Measurements from ENCODE around the gene ABLIM3. TPM values are rescaled to one million over a fixed set of nuclear protein-coding genes. Genes with fewer than 3 reads are reported as not detected.

Gene ABLIM3
- total and polyA plus RNA-seq, 2 experiments from 2014 or later: 7.3 to 7.8 TPM

DNA sequence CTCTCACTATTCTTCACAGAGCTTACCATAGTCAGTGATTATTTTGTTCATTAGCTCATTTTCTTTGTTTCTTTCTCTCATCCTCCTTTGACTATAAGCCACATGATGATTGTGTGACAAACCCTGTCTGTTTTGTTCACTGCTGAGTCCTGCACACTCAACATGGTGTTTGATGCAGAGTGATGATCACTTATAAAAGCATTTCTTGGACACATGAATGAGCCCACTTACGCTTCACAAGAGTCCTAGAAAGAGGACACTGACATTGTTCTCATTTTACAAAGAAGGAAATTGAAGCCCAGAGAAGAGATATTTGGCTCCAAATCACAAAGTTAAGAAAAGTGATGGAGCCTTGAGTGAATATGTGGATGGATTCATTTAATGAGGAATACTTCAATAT lies 13.4 kb downstream of the ABLIM3 start:
- Histone ChIP-seq H2AFZ (no peak overlapping the region), H3K4me1 (ENCODE audit: insufficient read depth) (no peaks in the 10 kb centered on the region), H3K27me3 (no peaks in the 10 kb centered on the region), H3K36me3 (replicated peaks; ENCODE audit: insufficient read depth, low read depth) (no peaks in the 10 kb centered on the region), H3K79me2 (no peaks in the 10 kb centered on the region), H3K27ac (peak overlapping the region; percentile 72), H3K9me3 (ENCODE audit: low read depth) (no peaks in the 10 kb centered on the region), H3K9me2 (replicated peaks; ENCODE audit: insufficient read depth) (no peaks in the 10 kb centered on the region), H3K4me3 (no peak overlapping the region), H4K20me1 (ENCODE audit: insufficient read depth, poor library complexity, severe bottlenecking) (no peaks in the 10 kb centered on the region), H3K4me2 (no peak overlapping the region)
- TF ChIP-seq EZH2 (IDR thresholded peaks at IDR 0.05; ENCODE audit: borderline replicate concordance) (no peak), EZH2phosphoT487 (IDR thresholded peaks at IDR 0.05; ENCODE audit: low read depth, severe bottlenecking, unreplicated experiment) (no peak)
- TF ChIP-seq, protein P1, sequence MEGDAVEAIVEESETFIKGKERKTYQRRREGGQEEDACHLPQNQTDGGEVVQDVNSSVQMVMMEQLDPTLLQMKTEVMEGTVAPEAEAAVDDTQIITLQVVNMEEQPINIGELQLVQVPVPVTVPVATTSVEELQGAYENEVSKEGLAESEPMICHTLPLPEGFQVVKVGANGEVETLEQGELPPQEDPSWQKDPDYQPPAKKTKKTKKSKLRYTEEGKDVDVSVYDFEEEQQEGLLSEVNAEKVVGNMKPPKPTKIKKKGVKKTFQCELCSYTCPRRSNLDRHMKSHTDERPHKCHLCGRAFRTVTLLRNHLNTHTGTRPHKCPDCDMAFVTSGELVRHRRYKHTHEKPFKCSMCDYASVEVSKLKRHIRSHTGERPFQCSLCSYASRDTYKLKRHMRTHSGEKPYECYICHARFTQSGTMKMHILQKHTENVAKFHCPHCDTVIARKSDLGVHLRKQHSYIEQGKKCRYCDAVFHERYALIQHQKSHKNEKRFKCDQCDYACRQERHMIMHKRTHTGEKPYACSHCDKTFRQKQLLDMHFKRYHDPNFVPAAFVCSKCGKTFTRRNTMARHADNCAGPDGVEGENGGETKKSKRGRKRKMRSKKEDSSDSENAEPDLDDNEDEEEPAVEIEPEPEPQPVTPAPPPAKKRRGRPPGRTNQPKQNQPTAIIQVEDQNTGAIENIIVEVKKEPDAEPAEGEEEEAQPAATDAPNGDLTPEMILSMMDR (IDR thresholded peaks at IDR 0.05; ENCODE audit: poor library complexity): no peak
- no peak for DNase-seq (ENCODE audit: low spot score)
- 90% methylated on average over 1 of the region's 1 CpG for WGBS (ENCODE audit: low lambda C conversion rate, missing lambda C conversion rate)

DNA sequence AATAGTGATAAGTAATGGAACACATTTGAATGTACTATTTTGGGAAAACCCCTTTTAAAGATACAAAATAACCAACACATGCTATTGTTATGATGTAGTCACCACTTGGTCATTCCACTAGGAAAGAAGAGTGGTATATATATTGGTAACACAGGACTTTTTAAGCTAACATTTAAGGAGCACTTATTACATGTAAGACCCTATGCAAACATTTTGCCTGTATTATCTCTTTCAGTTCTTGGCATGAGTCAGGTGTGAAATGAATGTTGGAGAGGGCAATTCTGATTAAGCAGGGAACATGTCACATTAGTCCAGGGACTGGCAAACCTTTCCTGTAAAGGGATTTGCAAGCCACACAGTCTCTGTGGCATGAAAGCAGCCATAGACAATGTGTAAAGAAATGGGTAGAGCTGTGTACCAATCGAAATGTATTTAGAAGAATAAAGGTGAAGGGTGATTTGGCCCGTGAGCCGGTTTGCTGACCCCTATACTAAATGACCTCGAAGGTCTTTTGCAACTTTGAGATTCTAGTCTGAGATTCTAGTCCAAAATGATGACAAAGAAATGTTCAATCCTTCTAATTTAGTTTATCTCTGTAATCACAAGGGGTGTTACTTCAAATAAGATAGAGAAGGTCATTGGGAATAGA lies 15.3 kb downstream of the ABLIM3 start:
- Histone ChIP-seq H3K36me3 (replicated peaks; ENCODE audit: insufficient read depth, low read depth) (no peaks in the 10 kb centered on the region), H3K27ac (no peak overlapping the region), H3K9me3 (ENCODE audit: low read depth) (no peaks in the 10 kb centered on the region), H3K4me1 (ENCODE audit: insufficient read depth) (peaks cover 4% of the 10 kb centered on the region), H3K9me2 (replicated peaks; ENCODE audit: insufficient read depth) (no peaks in the 10 kb centered on the region), H3K4me2 (no peak overlapping the region), H3K79me2 (no peaks in the 10 kb centered on the region), H4K20me1 (ENCODE audit: insufficient read depth, poor library complexity, severe bottlenecking) (no peaks in the 10 kb centered on the region), H2AFZ (no peak overlapping the region), H3K4me3 (no peak overlapping the region), H3K27me3 (no peaks in the 10 kb centered on the region)
- TF ChIP-seq EZH2 (IDR thresholded peaks at IDR 0.05; ENCODE audit: borderline replicate concordance): no peak
- no peak for TF ChIP-seq EZH2phosphoT487 (IDR thresholded peaks at IDR 0.05; ENCODE audit: low read depth, severe bottlenecking, unreplicated experiment)
- TF ChIP-seq, protein P1 (IDR thresholded peaks at IDR 0.05; ENCODE audit: poor library complexity): no peak
- WGBS (ENCODE audit: low lambda C conversion rate, missing lambda C conversion rate): 83% methylated on average over 4 of the region's 4 CpGs
- no peak for DNase-seq (ENCODE audit: low spot score)

DNA sequence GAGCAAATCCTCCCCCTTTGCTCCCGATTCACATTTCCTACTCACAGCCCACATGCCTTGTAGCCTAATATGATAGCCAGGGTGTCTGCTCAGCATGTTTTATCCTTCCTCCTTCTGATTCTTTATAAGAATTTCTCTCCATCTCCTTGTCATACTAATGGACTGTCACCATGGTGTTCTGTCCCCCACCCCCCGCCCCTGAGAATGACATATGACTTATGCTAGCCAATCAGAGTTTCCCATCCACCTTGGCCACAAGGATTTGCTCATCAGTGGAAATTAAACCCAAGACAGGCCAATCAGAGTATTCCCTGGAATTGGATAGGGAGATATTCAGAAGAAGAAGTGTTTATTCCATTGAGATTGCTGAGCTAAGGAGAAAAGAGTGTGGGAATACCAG lies 16.0 kb downstream of the ABLIM3 start:
- H3K79me2 ChIP-seq: no peaks in the 10 kb centered on the region

More for the DNA sequence above, 16.0 kb downstream of the ABLIM3 start:
- Histone ChIP-seq H3K9me2 (replicated peaks; ENCODE audit: insufficient read depth) (no peaks in the 10 kb centered on the region), H4K20me1 (ENCODE audit: insufficient read depth, poor library complexity, severe bottlenecking) (no peaks in the 10 kb centered on the region), H3K27ac (no peak overlapping the region), H3K27me3 (no peaks in the 10 kb centered on the region), H3K4me1 (ENCODE audit: insufficient read depth) (peaks cover 9% of the 10 kb centered on the region), H3K36me3 (replicated peaks; ENCODE audit: insufficient read depth, low read depth) (no peaks in the 10 kb centered on the region), H2AFZ (no peak overlapping the region), H3K9me3 (ENCODE audit: low read depth) (no peaks in the 10 kb centered on the region), H3K4me3 (no peak overlapping the region), H3K4me2 (no peak overlapping the region)
- TF ChIP-seq, protein P1 (IDR thresholded peaks at IDR 0.05; ENCODE audit: poor library complexity): no peak
- no peak for TF ChIP-seq EZH2 (IDR thresholded peaks at IDR 0.05; ENCODE audit: borderline replicate concordance)
- no peak for TF ChIP-seq EZH2phosphoT487 (IDR thresholded peaks at IDR 0.05; ENCODE audit: low read depth, severe bottlenecking, unreplicated experiment)
- no peak for DNase-seq (ENCODE audit: low spot score)
- WGBS (ENCODE audit: low lambda C conversion rate, missing lambda C conversion rate): 90% methylated on average over 2 of the region's 2 CpGs

All from hepatocyte (in vitro differentiated cells).